ENCODE measurements around the gene PFDN2.

PFDN2 gene

DNA sequence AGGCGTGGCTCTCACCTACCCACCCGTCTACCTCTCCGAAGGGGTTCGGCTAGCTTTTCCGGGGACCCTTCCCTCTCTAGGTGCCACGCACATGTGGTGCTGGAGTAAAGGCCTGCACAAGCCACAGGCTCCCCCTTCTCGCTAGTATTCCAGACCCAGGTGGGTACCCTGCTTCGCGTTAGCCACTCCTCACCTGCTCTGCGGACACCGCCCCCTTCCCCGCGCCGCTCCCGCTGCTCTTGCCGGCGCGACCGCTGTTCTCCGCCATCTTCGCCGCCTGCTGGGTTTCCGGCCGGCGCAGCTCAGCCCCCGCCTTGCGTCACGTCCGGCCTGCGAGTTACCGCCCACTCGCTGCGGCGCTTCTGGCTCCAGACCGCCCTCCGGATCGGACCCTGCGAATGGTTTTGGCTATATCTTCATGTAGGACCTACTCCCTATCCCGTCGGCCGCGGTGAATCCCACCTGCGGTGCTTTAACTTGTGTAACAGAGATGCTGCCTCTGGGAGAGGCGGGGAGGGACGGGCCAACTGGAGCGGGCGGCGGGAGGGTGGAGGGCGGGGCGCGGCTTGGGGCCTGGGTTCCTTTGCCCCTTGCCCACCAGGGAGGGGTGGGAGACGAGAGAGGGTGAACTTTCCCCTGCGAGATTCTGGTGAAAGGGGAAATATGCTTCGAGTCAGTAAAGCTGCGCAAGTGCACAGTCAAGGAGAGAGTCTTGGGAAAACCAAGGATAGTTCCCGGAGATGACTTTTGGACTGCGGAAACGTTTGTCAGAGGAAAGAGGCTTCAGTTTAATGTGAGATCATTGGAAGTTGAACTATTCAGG, at the start of gene PFDN2, which contains the start of gene NIT1:
Gene PFDN2, minus strand, starts transcription at position 279 of the 823 bp plus-strand sequence. Its CDS starts 11 bp downstream, at position 268.
Gene NIT1, plus strand, starts transcription at position 347 of the 823 bp plus-strand sequence. Its CDS starts 72 bp downstream, at position 419.
- peak; percentile 88 for DNase-seq (ENCODE audit: low spot score)

- no peak for DNase-seq (ENCODE audit: low spot score)
Measured at GRCh38 chr1:161166669-161167548, 49.1 kb upstream of the PFDN2 start.

- peak; percentile 99 for DNase-seq (ENCODE audit: low spot score)
Measured at GRCh38 chr1:161165742-161166668, 48.2 kb upstream of the PFDN2 start, which contains the start of gene PPOX. PPOX (plus strand) TSS chr1:161166426; CDS start chr1:161166848, 422 bp downstream.

DNA sequence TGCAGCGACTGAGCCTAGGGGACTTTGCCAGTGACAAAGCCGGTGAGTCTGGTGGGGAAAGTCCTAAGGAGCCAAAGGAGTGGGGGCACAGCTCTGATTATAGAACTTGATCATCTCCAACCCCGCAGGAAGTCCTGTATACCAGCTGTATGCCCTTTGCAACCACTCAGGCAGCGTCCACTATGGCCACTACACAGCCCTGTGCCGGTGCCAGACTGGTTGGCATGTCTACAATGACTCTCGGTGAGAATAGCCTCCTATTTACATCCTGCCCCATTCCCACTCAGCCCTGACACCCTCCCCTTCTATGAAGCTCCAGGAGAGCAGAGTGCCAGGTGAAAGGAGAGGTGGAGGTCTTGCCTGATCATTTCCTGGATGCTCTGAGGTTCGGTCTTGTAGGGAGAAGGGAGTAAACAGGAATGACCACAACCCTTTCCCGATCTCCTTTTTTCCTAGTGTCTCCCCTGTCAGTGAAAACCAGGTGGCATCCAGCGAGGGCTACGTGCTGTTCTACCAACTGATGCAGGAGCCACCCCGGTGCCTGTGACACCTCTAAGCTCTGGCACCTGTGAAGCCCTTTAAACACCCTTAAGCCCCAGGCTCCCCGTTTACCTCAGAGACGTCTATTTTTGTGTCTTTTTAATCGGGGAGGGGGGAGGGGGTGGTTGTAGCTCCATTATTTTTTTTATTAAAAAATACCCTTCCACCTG, 47.2 kb upstream of the PFDN2 start:
- no peak for DNase-seq (ENCODE audit: low spot score)

DNA sequence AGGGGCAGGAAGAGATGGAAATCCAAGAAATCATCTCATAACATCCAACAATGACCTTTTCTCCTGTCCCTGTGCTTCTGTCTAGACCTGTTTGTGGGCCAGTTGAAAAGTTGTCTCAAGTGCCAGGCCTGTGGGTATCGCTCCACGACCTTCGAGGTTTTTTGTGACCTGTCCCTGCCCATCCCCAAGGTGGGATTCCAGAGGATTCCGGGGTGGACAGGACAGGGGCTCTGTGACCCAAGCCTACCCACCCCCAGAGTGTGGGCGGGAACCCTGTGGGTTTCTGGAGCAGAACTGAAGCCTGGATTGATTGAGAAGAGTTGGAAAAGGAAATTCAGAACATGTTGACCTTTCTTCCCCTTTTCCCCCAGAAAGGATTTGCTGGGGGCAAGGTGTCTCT, 46.0 kb upstream of the PFDN2 start:
- no peak for DNase-seq (ENCODE audit: low spot score)

DNA sequence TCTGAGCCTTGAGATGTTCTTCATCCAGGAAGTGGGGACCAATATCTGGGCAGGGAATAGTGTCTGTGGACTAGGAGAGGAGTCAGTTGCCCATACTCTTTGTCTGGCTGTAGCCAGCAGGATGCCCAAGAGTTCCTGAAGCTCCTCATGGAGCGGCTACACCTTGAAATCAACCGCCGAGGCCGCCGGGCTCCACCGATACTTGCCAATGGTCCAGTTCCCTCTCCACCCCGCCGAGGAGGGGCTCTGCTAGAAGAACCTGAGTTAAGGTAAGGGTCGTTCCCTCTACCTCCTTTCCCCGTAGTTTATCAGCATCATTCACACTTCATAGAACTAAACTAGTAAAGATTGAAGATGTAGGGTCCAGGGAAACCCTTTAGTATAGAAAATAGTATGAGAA, 45.0 kb upstream of the PFDN2 start:
- no peak for DNase-seq (ENCODE audit: low spot score)

DNA sequence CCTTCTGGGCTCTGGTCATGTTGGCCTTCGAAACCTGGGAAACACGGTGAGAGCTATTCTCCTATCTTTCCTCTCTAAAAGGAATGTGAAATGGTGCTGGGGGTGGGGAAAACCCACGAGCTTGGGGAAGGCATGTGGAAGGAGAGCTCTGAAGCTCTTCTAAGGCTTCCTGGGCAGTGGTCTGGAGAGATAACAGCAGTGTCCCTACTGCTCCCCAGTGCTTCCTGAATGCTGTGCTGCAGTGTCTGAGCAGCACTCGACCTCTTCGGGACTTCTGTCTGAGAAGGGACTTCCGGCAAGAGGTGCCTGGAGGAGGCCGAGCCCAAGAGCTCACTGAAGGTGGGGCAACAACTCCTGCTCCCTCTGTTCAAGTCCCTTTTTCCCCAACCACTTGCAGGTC, 44.2 kb upstream of the PFDN2 start:
- DNase-seq (ENCODE audit: low spot score) = no peak

DNA sequence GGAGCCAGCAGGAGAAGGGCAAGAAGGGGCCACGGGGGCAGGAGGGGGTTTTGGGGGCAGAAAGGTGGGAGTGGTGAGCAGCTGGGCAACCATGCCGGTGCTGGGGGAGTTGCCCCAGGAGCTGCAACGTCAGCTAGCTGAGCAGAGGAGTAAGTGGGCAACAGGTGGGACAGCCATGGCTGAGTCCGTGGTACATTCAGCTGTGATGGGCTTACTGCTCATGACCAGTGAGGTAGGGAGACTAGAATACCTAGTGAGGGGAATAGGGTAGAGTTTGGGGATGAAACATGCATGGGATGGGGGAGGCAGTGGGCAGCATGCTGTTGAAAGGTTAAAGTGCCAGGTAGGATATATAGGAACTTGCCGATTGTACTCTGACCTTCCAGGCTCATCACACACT, 43.8 kb upstream of the PFDN2 start:
- DNase-seq (ENCODE audit: low spot score) = no peak

DNA sequence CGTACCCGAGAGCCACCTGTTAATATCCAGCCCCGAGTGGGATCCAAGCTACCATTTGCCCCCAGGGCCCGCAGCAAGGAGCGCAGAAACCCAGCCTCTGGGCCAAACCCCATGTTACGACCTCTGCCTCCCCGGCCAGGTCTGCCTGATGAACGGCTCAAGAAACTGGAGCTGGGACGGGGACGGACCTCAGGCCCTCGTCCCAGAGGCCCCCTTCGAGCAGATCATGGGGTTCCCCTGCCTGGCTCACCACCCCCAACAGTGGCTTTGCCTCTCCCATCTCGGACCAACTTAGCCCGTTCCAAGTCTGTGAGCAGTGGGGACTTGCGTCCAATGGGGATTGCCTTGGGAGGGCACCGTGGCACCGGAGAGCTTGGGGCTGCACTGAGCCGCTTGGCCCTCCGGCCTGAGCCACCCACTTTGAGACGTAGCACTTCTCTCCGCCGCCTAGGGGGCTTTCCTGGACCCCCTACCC, 42.9 kb upstream of the PFDN2 start:
- DNase-seq (ENCODE audit: low spot score) = no peak

DNA sequence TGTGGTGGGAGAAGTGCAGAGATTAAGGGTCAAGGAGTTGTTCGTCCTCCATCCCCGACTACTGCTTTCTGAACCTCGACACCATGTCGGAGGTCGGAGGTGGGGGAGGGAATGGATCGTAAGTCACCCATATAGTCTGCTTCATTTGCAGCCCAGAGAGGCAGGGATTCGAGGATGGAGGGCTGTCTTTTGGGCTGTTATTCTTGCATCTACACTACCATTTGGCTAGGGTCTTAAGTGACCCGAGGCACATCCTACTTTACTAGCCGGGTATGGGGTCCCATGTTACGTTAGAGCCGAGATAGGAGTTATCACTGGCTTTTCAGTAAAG, 42.0 kb upstream of the PFDN2 start:
- DNase-seq (ENCODE audit: low spot score) = no peak

DNA sequence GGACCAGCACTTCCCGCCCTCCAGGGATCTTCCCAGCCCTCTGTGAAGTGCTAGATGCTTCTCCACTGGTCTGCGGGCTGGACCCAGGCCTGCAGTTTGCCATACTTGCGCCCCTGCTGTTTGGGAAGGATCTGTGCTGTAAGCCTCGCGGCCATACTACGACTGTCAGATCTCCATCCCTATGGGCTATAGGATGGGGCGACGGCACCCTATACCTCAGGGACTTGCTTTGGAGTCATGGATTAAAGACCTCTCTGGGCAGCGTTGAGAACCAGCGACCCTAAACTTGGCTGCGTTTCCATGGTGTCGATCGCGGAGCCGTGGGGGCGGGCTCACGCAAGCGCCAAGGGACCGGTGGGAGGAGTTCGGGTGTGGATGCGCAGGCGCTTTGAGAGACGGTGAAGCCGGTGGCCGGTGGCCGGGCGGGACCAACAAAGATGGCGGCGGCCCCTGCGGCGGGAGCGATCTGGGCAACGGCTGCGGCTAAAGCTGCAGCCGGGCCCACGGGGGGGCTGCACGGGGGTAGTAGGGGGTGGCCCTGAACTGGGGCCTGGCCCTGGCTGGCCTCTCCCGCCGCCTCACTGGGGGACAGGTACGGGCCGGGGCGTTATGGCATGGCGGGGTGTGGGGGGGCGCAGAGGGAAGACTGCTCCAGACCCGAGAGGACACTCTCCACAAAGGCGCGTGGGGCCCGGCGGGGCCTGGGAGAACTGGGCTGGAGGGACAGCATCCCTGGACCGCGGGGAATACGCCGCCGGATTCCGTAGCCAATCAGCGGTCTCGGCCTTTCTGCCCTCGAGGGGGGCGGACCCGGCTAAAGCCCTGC, 41.5 kb upstream of the PFDN2 start, which contains the start of gene USP21:
Gene USP21, plus strand, starts transcription at position 414 of the 826 bp plus-strand sequence. CDS start 1,141 bp downstream, outside the sequence.
- peak; percentile 93 for DNase-seq (ENCODE audit: low spot score)

- DNase-seq (ENCODE audit: low spot score) = no peak
Measured at GRCh38 chr1:161158316-161159010, 40.6 kb upstream of the PFDN2 start.

DNA sequence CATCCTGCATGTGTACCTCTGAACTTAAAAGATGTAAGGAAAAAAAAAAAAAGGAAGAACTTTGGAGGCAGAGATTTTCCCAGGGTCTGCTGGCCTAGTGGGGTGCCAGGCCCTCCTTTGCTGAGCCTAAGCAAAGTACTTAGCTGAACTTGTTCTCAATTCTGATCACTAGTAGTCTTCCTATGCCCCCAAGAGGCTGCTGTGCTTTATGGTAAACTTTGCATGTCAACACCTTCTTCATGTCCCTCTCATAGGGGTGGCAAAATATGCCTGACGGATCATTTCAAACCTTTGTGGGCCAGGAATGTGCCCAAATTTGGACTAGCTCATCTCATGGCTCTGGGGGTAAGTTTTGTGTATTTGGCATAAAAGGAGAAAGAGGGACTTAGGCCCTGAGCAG, 40.0 kb upstream of the PFDN2 start:
- no peak for DNase-seq (ENCODE audit: low spot score)

GRCh38 chr1:161153682-161154337, 36.0 kb upstream of the PFDN2 start, which contains the start of gene UFC1:
UFC1 (plus strand) TSS chr1:161153978; CDS start chr1:161153998, 20 bp downstream.
- DNase-seq (ENCODE audit: low spot score) = peak; percentile 93

- no peak for DNase-seq (ENCODE audit: low spot score)
Measured at GRCh38 chr1:161153176-161153575, 35.3 kb upstream of the PFDN2 start.

DNA sequence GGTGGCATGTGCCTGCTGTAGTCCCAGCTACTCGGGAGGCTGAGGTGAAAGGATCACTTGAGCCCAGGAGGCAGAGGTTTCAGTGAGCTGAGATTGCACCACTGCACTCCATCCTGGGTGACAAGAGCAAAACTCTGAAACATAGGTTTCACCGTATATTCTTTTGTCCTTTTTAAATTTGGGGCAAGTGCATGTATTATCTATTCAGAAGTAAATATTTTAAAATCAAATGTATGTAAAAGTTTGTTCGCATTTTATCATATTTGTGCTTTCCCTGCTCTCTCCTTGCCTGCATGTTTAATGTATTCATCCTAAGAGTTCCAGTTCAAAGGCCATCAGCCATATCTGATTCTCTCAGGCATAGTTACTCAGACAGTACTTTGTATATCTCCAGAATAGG, 28.0 kb upstream of the PFDN2 start:
- DNase-seq (ENCODE audit: low spot score) = no peak

- DNase-seq (ENCODE audit: low spot score) = no peak
Measured at GRCh38 chr1:161140755-161141400, 23.0 kb upstream of the PFDN2 start.

DNA sequence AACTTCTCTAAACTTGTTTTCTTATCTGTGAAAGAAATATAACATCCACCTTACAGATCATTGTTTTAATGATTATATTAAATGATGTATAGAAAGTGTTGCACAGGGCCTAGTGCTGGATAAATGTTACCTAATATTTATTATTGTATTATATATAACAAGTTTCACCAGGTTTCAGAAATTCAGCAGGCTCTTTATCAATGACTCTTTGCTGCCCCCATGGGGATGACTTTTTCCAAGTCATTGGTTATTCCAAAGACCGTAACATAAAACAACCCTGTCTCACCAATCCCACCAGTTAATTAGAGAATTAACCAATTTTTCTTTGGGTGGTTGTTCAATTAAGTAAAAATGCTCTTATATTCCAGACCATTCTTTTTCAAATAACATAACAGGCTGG, 21.9 kb upstream of the PFDN2 start:
- DNase-seq (ENCODE audit: low spot score) = peak; percentile 41
